ENCODE results near the gene NHSL1.

The NHSL1 gene

GRCh38 chr6:138372711-138373463 is 126.4 kb downstream of the NHSL1 start:
- DNase-seq (ENCODE audit: low read depth in 2 of 2) = no peak

Data from stimulated activated CD4-positive, alpha-beta T cell treated with anti-CD3 and anti-CD28 coated beads, Interleukin-12 subunit alpha, Interleukin-12 subunit beta, amount 100 ng/mL, for 24 hours (primary cell).